Activated T-cell treated with anti-CD3 and anti-CD28 coated beads for 1 hour (primary cell): ENCODE data around the gene HMGXB4.
"Not testable (repeated sequence)": the region's sequence is repeated elsewhere in the genome, so short reads cannot be mapped to it uniquely, and the experiment has no call there.

Experiments
- DNase-seq: peaks from one replicate; pipeline ENCODE4 v3.0.0-alpha.2; 2020; ENCODE audit warnings: low read depth

HMGXB4 gene, protein sequence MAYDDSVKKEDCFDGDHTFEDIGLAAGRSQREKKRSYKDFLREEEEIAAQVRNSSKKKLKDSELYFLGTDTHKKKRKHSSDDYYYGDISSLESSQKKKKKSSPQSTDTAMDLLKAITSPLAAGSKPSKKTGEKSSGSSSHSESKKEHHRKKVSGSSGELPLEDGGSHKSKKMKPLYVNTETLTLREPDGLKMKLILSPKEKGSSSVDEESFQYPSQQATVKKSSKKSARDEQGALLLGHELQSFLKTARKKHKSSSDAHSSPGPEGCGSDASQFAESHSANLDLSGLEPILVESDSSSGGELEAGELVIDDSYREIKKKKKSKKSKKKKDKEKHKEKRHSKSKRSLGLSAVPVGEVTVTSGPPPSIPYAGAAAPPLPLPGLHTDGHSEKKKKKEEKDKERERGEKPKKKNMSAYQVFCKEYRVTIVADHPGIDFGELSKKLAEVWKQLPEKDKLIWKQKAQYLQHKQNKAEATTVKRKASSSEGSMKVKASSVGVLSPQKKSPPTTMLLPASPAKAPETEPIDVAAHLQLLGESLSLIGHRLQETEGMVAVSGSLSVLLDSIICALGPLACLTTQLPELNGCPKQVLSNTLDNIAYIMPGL

DNA sequence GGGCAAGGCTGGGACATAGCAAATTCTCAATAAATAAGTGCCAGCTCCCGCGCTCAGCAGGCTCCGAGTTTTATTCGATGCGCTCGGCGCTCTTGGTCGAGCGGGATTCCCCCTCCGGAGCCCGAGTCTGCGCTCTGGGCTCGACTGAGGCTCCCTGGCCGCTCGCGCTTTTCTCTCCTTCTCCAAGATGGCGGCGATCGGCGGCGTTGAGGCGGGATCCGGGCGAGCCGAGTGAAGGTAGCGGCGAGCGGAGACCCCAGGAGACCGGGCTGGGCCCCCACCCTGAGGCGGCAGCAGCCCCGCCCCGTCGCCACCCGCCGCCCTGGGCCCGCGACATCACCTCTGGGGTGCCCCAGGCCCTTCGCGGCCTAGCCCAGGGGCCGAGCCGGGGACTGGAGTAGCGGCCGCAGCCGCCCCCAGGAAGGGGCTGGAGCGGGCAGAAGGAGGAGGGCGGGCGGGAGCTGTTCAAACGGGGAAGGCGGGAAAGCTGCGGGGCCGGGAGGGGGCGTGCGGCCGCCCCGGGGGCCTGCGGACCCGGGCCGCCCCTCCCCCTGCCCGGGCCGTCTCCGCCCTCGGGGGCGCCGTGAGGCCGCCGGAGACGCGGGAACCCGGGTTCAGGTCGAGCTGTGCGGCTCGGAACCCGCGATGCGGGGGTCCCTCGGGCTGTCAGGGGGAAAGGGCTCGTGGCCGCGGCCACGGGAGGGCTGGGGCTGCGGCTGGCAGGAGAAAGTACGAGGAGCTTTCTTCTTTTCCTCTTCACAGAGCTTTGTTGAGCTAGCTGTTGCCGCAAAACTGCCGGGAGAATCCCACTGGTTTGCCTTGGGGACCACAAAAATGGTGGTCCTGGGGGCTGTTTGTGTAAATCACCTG is at the start of gene HMGXB4:
Gene HMGXB4 (plus strand): TSS at position 173 of the 870 bp plus-strand sequence. CDS start 4,898 bp downstream, outside the sequence.
- peak; percentile 81 for DNase-seq

DNA sequence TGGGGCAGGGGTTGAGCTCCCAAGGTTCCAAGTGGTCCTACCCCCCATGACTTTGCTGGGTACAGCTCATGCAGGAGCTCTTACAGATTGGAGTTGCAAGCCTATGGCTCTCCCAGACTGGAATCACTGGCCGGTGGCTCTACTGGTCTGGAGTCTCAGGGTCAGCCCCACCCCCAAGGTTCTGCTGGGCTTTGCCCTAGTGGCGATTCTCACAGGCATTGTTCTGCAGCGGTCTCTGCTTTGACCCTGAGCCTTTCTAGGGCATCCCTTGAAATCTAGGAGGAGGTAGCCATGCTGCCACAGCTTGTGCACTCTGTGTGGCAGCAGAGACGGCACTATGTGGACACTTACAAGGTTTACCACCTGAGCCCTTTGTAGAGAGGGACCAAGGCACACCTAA is 49.3 kb upstream of the HMGXB4 start:
- DNase-seq: no peak

DNA sequence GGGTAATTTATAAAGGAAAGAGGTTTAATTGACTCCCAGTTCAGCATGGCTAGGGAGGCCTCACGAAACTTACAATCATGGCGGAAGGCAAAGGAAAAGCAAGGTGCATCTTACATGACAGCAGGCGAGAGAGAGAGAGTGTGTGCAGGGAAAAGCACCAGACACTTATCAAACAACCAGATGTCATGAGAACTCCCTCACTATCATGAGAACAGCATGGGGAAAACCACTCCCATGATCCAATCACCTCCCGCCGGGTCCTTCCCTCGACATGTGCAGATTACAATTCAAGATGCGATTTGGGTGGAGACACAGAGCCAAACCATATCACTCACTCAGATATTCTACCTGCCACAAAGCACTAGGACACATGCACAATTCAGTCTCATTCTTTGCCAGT is 48.1 kb upstream of the HMGXB4 start:
- DNase-seq: no peak

DNA sequence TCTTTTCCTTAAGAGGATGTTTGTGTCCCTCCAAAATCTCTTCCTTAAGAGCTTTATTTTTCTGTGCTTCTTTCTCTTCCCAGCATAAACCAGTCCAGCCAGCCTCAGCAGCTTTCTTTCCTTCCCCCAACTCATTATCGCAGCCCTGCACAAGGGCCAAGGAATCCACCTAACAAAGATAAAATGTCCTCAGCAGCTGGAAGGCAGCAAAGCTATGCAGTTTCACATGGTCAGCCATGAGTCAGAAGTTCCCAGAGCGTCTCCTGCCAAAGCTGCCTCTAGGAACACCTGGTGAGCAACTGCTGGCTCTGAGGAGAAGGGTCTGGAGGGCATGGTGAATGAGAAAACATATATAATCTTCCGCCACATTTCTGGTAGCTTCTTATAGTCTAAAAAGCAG is 45.3 kb upstream of the HMGXB4 start:
- no peak for DNase-seq

DNA sequence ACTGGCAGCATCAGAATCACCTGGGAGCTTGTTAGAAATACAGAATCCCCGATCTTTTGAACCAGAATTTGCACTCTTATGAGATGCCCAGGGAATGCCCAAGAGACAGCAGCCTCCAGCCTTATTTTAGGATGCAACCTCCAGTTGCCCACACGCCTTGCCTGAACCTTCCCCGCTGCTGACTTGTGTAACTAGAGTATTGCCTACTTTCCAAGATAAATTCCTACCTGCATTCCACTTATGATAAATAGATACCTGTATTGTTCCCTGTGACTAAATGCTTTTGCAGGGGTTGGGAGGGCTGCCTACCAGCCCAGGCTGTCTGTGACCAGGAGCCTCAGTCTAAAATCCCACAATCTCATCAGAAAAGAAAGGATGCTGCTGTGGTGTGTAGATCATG is 44.3 kb upstream of the HMGXB4 start:
- DNase-seq: no peak

DNA sequence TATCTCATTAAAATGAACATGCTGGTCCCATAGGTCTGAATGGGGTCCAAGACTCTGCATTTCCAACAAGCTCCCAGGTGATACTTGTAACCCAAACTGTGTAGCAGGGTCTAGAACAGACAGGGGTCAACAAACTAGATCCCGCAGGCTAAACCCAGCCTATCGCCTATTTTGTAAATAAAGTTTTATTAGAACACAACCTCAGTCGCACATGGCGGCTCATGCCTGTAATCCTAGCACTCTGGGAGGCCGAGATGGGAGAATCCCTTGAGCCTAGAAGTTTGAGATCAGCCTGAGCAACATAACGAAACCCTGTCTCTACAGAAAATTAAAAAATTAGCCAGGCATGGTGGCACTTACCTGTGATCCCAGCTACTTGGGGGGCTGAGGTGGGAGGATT is 42.3 kb upstream of the HMGXB4 start:
- DNase-seq: no peak

DNA sequence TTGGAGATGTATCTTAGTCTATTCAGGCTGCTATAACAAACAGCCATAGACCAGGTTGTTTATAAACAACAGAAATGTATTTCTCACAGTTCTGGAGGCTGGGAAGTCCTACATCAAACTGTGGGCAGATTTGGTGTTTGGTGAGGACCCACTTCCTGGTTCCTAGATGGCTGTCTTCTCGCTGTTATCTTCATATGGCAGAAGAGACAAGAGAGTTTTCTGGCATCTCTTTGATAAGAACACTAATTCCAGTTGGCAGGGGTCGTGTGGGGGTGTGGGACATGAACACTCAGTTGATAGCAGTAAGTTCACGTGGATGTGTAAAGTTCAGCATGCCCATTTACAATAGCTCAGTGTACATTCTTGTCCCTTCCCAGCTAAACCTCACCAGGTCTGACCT is 41.3 kb upstream of the HMGXB4 start:
- no peak for DNase-seq

DNA sequence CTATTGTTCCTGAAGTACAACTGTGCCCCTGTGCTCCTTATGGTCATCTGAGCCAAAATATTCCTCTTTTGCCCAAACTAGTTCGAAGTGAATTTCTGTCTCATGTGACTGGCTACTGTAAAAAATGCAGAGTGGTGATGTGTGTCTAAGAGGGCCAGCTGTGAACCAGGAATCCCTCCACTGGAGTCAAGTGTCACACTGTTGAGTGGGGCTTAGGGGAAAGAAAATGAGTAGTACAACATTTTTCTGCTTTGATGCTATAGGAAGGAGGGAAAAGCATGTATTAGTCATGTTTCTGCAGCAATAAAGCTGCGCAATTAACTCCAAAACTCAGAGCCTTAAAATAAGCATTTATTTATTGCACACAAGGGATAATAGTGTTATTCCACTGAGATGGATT is 39.8 kb upstream of the HMGXB4 start:
- no peak for DNase-seq

DNA sequence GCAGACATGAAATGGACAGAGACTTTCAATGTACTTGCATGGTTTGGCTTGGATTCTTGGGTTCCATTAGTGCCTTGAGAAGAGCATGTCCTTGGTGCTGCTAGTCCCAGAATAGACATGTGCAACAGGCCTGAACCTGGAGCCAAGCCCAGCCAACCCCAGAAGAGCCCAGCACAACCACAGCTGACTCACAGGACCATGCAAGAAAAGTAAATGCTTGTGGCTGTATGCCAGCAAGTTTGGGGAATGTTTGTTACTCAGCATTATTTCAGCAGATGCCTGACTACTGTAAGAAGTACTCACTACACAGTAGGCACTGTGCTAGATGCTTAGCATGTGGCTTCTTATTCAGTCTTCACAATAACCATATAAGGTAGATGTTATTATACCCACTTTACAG is 39.2 kb upstream of the HMGXB4 start:
- DNase-seq: no peak

DNA sequence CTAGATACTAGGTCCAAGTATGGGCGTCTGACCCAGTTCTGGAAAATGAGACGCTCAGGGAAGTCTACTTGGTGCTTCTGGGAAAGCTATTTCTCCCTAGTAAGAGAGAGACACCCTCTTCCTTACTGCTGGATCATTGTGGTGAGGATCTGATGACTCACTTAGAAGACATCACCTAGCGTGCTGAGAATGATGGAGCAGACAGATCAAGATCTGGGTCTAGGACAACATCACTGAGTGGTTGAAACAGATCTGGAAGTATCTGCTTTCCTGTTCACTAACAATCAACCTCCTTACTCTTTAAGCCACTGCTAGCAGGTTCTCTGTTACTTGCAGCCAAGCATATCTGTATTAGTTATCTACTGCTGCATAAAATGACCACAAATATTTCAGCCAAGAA is 38.3 kb upstream of the HMGXB4 start:
- DNase-seq: no peak

DNA sequence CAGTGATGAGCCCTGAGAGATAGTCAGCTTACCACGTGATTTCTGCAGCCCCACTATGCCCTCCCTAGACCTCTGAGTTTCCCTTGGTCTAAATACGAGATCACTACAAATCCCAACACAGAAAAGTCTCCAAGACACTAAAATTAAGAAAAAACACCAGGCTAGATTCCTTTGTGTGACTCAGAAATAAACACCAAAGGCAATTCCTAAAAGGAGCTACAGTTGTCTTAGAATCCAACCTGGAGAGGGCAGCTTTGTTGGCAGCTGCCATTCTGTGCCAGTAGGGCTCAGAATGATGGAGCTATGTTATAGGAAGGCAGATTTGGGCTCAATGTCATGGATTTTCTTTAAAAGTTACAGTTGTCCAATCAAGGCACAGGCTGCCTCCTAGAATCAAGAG is 37.1 kb upstream of the HMGXB4 start:
- DNase-seq: no peak

DNA sequence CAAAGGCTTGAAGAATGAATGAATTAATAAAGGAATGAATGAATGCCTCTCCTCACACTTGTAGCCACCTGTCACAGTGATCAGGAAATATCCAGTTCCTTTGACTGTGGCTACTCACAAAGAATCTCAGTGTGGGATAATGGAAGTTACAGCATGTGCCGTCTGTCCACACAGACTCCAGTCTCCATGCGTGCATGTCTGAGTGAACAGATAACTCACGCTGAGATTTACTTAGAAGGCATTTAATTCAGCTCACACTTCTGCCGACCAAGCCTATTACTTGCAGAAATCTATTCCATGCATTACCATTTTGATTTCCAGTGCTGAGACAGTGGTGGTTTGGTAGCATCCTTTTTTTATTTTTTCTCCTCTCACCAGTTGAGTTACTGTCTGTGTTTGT is 32.3 kb upstream of the HMGXB4 start:
- no peak for DNase-seq

DNA sequence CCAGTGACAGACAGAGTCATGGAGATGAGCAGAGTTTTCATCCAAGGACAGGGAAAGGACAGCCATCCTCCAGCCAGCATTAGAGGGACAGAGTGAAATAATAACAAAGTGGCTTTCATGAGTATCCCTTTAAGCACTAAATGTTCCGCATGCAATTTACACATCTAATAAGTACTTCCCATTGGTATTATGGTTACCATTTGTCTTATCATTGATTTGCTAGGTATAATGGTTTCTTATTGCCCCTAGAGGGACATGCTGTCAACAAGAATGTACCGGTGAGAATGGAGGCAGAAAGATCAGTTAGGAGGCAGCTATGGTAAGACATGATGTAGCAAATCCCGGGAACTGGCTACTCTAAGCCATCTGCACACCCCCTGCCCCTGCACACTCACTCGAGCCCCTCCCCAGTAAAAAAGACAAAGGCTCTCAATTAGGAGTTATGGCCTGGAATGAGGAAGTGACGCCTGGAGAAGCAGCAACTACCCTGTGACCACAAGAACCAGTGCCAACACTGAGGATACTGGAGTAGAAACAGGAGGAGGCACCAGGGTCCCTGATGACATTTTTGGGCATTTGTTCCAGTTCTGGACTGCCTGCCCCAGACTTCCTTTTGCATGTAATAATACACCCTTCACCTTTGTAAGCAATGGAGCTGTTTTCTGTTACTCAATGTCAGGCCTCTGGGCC is 30.2 kb upstream of the HMGXB4 start:
- no peak for DNase-seq

DNA sequence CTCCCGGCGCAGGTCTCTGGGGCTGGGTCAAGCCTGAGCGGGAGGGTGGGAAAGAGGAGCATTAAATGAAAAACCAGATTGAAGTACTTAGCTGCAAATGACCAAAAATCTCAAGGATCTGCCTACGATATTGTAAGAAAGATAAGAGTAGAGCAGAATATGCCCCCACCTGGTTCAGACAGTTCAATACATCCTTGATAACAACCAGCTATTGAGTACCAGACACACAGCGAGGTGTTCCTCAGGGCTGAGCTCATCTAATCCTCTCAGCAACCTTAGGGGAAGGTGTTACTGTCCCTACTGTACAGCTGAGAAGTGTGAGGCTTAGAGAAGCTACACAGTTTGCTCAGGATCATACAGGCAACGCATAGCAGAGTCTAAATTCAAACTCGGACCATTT is 27.4 kb upstream of the HMGXB4 start:
- DNase-seq: no peak

DNA sequence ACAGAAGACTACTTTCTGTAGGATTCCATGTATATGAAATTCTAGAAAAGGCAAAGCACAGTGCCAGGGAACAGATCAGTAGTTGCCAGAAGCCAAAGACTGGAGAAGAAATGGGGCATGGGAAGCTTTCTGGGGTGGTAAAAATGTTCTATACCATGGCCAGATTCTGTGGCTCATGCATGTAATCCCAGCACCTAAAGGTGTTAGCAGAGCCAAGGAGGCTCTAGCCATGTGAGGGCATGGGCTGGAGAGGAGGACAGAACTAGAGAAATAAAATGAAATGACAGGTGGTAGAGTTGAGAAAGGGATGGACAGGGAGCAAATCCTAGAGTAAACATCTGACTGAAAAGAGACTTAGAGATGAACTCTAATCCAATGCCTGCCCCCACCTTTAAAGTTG is 26.9 kb upstream of the HMGXB4 start:
- DNase-seq: no peak

DNA sequence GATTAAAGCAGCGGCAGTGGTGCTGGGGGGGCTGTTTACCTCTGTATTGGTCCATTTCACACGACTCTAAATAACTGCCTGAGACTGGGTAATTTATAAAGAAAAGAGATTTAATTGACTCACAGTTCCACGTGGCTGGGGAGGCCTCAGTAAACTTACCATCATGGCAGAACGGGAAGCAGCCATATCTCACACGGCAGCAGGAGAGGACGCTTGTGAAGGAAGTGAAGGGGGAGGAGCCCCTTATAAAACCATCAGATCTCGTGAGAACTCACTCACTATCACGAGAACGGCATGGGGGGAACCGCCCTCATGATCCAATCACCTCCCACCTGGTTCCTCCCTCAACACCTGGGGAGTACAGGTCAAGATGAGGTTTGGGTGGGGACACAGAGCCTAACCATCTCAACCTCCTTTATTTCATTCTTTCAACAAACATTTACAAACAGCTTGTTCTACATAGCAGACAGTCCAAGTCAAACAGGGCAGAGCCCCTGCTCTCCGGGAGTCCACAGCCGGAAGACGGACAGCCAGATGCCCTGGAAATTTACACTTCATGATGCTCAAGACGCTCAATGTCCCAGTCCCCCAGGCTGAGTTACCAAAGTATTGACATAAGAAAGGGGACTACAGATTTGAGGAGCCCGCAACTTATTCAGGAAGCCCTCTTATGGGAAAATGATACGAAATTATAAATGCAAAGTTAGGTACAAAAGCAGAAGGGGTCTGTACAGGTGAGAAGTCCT is 26.3 kb upstream of the HMGXB4 start:
- DNase-seq: no peak

DNA sequence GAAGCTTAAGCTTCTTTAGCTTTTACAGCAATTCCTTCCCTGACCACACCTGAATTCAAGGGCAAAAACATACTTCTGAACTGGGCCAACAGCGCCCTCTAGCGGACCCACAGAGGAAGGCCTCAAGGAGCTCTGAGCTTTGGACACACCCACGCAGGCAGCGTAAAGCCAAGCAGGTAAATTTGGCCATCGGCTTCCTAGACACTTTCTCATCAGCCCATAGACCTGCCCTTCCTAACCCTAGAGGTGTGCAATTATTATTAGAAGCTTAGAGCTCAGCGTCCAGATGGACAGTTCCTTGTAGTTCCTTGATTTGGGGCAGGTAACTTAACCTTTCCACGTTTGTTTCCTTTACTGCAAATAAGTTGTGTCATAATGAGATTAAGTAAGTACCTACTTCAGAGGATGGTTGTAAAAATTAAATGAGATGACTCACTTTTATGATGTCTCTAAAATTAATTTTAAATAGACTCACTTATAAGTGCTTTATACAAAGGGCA is 25.7 kb upstream of the HMGXB4 start:
- DNase-seq: peak; percentile 62

DNA sequence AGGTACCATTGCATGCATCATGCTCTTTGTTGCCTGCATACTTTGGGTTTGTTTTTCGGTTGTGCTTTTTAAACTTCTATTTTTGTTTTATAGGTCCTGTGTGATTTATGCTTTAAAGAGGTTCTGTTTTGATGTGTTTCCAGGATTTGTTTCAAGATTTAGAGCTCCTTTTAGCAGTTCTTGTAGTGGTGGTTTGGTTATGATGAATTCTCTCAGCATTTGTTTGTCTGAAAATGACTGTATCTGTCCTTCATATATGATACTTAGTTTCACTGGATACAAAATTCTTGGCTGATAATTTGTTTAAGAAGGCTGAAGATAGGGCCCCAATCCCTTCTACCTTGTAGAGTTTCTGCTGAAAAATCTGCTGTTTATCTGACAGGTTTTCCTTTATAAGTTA is 18.5 kb upstream of the HMGXB4 start:
- not testable (repeated sequence) for DNase-seq

DNA sequence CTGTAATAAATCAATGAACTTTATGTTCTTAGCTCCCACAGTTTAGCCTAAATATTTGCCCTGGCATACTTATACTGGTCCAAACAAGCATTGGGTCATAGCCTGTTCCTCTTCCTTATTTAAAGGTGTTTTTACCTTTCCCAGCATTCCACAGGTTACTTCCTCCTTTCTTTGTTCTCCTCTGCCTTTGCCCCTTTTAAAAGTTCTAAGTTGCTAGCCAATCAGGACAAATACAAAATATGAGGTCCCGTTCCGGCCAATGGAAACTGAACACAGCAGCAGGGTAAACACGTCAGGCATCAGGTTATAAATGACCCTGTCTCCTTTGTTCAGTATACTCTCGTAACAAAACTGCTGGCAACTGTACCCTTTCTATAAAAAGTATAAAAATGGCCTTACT is 12.8 kb upstream of the HMGXB4 start:
- DNase-seq: not testable (repeated sequence)

DNA sequence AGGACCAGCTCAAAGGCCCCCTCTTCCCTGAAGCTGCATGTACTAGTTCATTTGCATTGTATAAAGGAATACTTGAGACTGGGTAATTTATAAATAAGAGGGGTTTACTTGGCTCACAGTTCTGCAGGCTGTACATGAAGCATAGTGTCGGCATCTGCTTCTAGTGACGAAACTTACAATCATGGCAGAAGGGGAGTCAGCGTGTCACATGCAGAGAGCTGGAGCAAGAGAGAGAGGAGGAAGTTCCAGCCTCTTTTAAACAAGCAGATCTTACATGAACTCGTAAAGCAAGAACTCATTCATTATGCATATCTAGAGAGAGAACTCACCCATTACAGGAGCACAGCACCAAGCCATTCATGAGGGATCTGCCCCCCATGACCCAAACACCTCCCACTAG is 7.1 kb upstream of the HMGXB4 start:
- no peak for DNase-seq

DNA sequence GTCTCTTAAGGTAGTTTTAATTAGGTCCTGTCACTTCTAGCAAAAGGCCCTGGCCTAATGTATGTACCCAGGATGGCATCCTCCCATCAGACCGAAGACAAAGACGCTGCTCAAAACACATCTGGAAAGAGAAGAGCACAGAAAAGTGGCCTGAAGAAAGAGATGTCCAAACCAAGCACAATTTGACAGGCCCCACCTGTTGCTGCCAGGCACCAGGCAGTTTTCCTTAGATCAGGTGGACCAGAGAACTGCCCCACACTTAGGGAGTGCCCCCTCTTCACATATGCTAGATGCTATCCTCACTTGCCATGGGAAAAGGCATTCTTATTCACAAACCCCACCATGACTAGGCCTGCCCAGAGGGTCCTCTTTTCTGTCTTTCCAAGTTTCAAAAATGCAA is 3.3 kb upstream of the HMGXB4 start:
- no peak for DNase-seq

DNA sequence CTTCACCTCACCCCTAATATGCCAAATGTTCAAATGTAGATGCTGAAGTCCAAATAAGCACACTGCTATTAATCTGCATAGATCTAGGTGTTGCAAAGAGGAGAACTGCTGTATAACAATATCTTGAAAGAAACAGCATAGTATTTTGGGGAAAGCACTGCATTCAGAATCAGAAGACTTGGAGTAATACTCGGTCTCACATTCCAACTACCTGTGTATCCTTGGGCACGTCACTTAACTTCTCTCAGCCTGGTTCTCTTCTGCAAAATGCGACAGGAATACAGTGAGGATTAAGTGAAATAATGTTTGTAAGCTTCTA is 332 bp upstream of the HMGXB4 start:
- DNase-seq: no peak
